Measurements from ENCODE around the gene AAMDC. TPM values are rescaled to one million over a fixed set of nuclear protein-coding genes. Genes with fewer than 3 reads are reported as not detected.

AAMDC gene
- total and polyA plus RNA-seq, 10 of the 15 experiments (the other 5 are each of a cell fraction or from before 2014, with no cell fraction given), result 3.7 to 38.3 (median 11.2) TPM

- TF ChIP-seq SPI1 (IDR thresholded peaks at IDR 0.05; ENCODE audit: borderline replicate concordance, insufficient read depth, low read depth, low read length) (no peak), SREBF2 (IDR thresholded peaks at IDR 0.05; ENCODE audit: low read length) (no peak)
Measured at GRCh38 chr11:77789731-77790476, 31.0 kb upstream of the AAMDC start (continued).

GRCh38 chr11:77791301-77791700 lies 29.6 kb upstream of the AAMDC start:
- Histone ChIP-seq H3K36me3 (ENCODE audit: control insufficient read depth in 2 of 2, insufficient read depth in 2 of 2, low read length in 1 of 2) (peaks cover 4 to 13% of the 10 kb centered on the region in 2 experiments), H3K9me3 (replicated peaks; ENCODE audit: control insufficient read depth, insufficient read depth, low read length) (peaks cover 11% of the 10 kb centered on the region; the same call in 2 of the 3 replicates), H3K4me3 (no peak overlapping the region), H3K4me1 (ENCODE audit: control insufficient read depth, insufficient read depth, low read length) (no peaks in the 10 kb centered on the region), H3K9ac (ENCODE audit: control insufficient read depth, insufficient read depth, low read length) (no peak overlapping the region), H3K79me2 (ENCODE audit: control insufficient read depth, insufficient read depth, low read length) (peaks cover 60% of the 10 kb centered on the region), H3K27me3 (replicated peaks in 1 of 2; ENCODE audit: control insufficient read depth in 2 of 2, insufficient read depth in 2 of 2, low read length in 1 of 2) (no peaks in the 10 kb centered on the region), H4K20me1 (ENCODE audit: control insufficient read depth, insufficient read depth) (no peaks in the 10 kb centered on the region), H3K4me2 (ENCODE audit: control insufficient read depth, insufficient read depth) (no peak overlapping the region), H3K27ac (ENCODE audit: control insufficient read depth, insufficient read depth) (no peak overlapping the region), H2AFZ (ENCODE audit: control insufficient read depth, low read depth, low read length) (no peak overlapping the region)
- intact Hi-C loops (cut with micrococcal nuclease; ENCODE audit: unreplicated experiment) (no loop called here), in situ Hi-C loops (cut with MboI) (no loop called here)
- DNase-seq (ENCODE audit: low read depth, low spot score), result no peak
- no peak for FAIRE-seq
- ChIA-PET SMC1A (ENCODE audit: uncharacterized antibody, unreplicated experiment) (no interaction called here), POLR2A (no interaction called here), RAD21 (ENCODE audit: unreplicated experiment) (no interaction called here), CTCF (no interaction called here)
- BruUV-seq (replicated peaks), result no TSS peak
- WGBS (ENCODE audit: insufficient coverage, insufficient replicate concordance, low lambda C conversion rate, missing lambda C conversion rate), result 94% methylated on average over 4 of the region's 4 CpGs
- no peak for ATAC-seq
- TF ChIP-seq NR2C1 (IDR thresholded peaks at IDR 0.05), result no peak
- TF ChIP-seq ATF7 (IDR thresholded peaks at IDR 0.05; ENCODE audit: low read depth), result no peak
- TF ChIP-seq NBN (IDR thresholded peaks at IDR 0.05), result no peak
- no peak for TF ChIP-seq RELA (IDR thresholded peaks at IDR 0.05; ENCODE audit: borderline replicate concordance, partially characterized antibody)
- TF ChIP-seq BRCA1 (IDR thresholded peaks at IDR 0.05; ENCODE audit: low read depth, low read length), result no peak
- TF ChIP-seq ZNF592 (IDR thresholded peaks at IDR 0.05), result no peak
- no peak for TF ChIP-seq NR2F1 (conservative IDR thresholded peaks at IDR 0.05)
- TF ChIP-seq IRF3 (IDR thresholded peaks at IDR 0.05), result no peak
- no peak for TF ChIP-seq EZH2 (IDR thresholded peaks at IDR 0.05; ENCODE audit: borderline replicate concordance, control insufficient read depth, low read depth, low read length)
- TF ChIP-seq SUPT20H (IDR thresholded peaks at IDR 0.05; ENCODE audit: borderline replicate concordance, control insufficient read depth, low read depth, low read length), result no peak
- no peak for TF ChIP-seq STAT1 (conservative IDR thresholded peaks at IDR 0.05)
- no peak for TF ChIP-seq CHD2 (IDR thresholded peaks at IDR 0.05; ENCODE audit: borderline replicate concordance, low read depth, low read length)
- no peak for TF ChIP-seq CREM (IDR thresholded peaks at IDR 0.05; ENCODE audit: low read depth)
- TF ChIP-seq MYB (IDR thresholded peaks at IDR 0.05; ENCODE audit: borderline replicate concordance, low read depth, low read length), result no peak
- no peak for TF ChIP-seq CREB1 (IDR thresholded peaks at IDR 0.05; ENCODE audit: low read depth)
- TF ChIP-seq HCFC1 (IDR thresholded peaks at IDR 0.05; ENCODE audit: low read length), result no peak
- no peak for TF ChIP-seq ATF3 (IDR thresholded peaks at IDR 0.05; ENCODE audit: borderline replicate concordance, extremely low read depth, low read depth, low read length)
